HepG2 (cell line): ENCODE data around the gene SMOC1. TPM values are rescaled to one million over a fixed set of nuclear protein-coding genes. Genes with fewer than 3 reads are reported as not detected.

Source experiments
- ATF6 ChIP-seq: sonication (generic); formaldehyde crosslinking; conservative IDR thresholded peaks from 2 replicates; pipeline ENCODE4 v1.4.0; 2020; ENCODE audit warnings: missing genetic modification reagents
- BORCS8-MEF2B ChIP-seq: sonication (generic); formaldehyde crosslinking; IDR thresholded peaks from 2 replicates; pipeline ENCODE4 v1.8.0; 2022; ENCODE audit warnings: mild to moderate bottlenecking, missing genetic modification reagents
- CBX1 ChIP-seq: IDR thresholded peaks from one replicate; pipeline ENCODE4 v1.6.1; 2016; ENCODE audit warnings: antibody characterized with exemption, low read depth
- CCDC6 ChIP-seq: sonication (generic); formaldehyde crosslinking; IDR thresholded peaks from 2 replicates; pipeline ENCODE4 v1.8.1; 2022; ENCODE audit warnings: mild to moderate bottlenecking, missing genetic modification reagents, moderate library complexity
- CHD2 ChIP-seq: IDR thresholded peaks from 2 replicates; pipeline ENCODE4 v1.6.1; 2011; ENCODE audit warnings: low read depth, low read length, improper control_type of control experiment
- DR1 ChIP-seq: sonication (generic); formaldehyde crosslinking; IDR thresholded peaks from 2 replicates; pipeline ENCODE4 v1.8.0; 2021; ENCODE audit warnings: mild to moderate bottlenecking, missing genetic modification reagents, inconsistent platforms
- E2F2 ChIP-seq: sonication (generic); formaldehyde crosslinking; IDR thresholded peaks from 2 replicates; pipeline ENCODE4 v1.4.0; 2020; ENCODE audit warnings: missing genetic modification reagents, borderline replicate concordance
- GTF3A ChIP-seq: sonication (generic); formaldehyde crosslinking; conservative IDR thresholded peaks from 2 replicates; pipeline ENCODE4 v1.4.0; 2020; ENCODE audit warnings: mild to moderate bottlenecking, missing genetic modification reagents
- HES4 ChIP-seq: sonication (generic); formaldehyde crosslinking; IDR thresholded peaks from 2 replicates; pipeline ENCODE4 v1.9.0; 2021; ENCODE audit warnings: mild to moderate bottlenecking, missing genetic modification reagents, borderline replicate concordance
- HNF4G ChIP-seq, 2 experiments: sonication (generic) in 1 of 2; formaldehyde crosslinking in 1 of 2; IDR thresholded peaks; 2 replicates each; pipeline versions ENCODE4 v1.4.0 to v1.6.1; 2011 to 2020; ENCODE audit warnings: borderline replicate concordance in 2 of 2, low read depth in 2 of 2, mild to moderate bottlenecking in 2 of 2, low read length in 1 of 2, missing genetic modification reagents in 1 of 2, moderate library complexity in 1 of 2
- IKZF5 ChIP-seq: IDR thresholded peaks from 2 replicates; pipeline ENCODE4 v1.6.1; 2018; ENCODE audit warnings: missing genetic modification reagents, mild to moderate bottlenecking, missing compliant biosample characterization
- KDM5B ChIP-seq: sonication (generic); formaldehyde crosslinking; IDR thresholded peaks from 2 replicates; pipeline ENCODE4 v1.4.0; 2020; ENCODE audit warnings: missing genetic modification reagents, mild to moderate bottlenecking, borderline replicate concordance
- RFXAP ChIP-seq: sonication (generic); formaldehyde crosslinking; IDR thresholded peaks from 2 replicates; pipeline ENCODE4 v1.4.0; 2020; ENCODE audit warnings: missing genetic modification reagents, borderline replicate concordance
- SUZ12 ChIP-seq: fragments of 150-350 bp; IDR thresholded peaks from 2 replicates; pipeline ENCODE4 v1.6.1; 2014; ENCODE audit warnings: low read depth, low read length
- ZBED4 ChIP-seq: sonication (generic); formaldehyde crosslinking; IDR thresholded peaks from 2 replicates; pipeline ENCODE4 v1.4.0; 2020; ENCODE audit warnings: missing genetic modification reagents, borderline replicate concordance
- ZFP37 ChIP-seq: sonication (generic); formaldehyde crosslinking; IDR thresholded peaks from 2 replicates; pipeline ENCODE4 v1.4.0; 2020; ENCODE audit warnings: missing genetic modification reagents, borderline replicate concordance
- ZNF414 ChIP-seq: sonication (generic); formaldehyde crosslinking; IDR thresholded peaks from 2 replicates; pipeline ENCODE4 v1.5.0; 2020; ENCODE audit warnings: missing genetic modification reagents
- ZNF782 ChIP-seq: sonication (generic); formaldehyde crosslinking; IDR thresholded peaks from 2 replicates; pipeline ENCODE4 v1.4.0; 2020; ENCODE audit warnings: missing genetic modification reagents, mild to moderate bottlenecking, borderline replicate concordance
- polyA plus RNA-seq, 8 experiments: library from polyadenylated mRNA; depleted of rRNA in 3 of 8; stranded (reverse) in 7 of 8; unstranded in 1 of 8; fragments of >200 nt; fragmentation: Illumina TruSeq in 4 of 8; extraction: Trizol in 4 of 8; gene quantifications; 2 replicates each; pipeline versions ENCODE4 v1.2.1 to v1.2.3, GENCODE V29; 2011 to 2016; ENCODE audit warnings: low read depth in 4 of 8, missing spikeins in 1 of 8, mixed read lengths in 1 of 8; ENCODE audit not compliant: insufficient read depth in 1 of 8
- total RNA-seq, 5 experiments: library from RNA; depleted of rRNA; stranded (reverse); fragments of >200 nt; fragmentation: Illumina TruSeq; extraction: Trizol; gene quantifications; 2 replicates each; pipeline ENCODE4 v1.2.3, GENCODE V29; 2016; ENCODE audit warnings: low read depth in 1 of 5

The SMOC1 gene
- total and polyA plus RNA-seq, 2 of the 13 experiments (the other 11 are each of a cell fraction or from before 2014, with no cell fraction given) = 17.8 to 35.6 TPM

- 0 out of 2 replicates have a peak, but pooled peaks have one; percentile 54 for TF ChIP-seq ZNF414 (CRISPR knock-in tag)
- no peak for TF ChIP-seq SUZ12
- TF ChIP-seq BORCS8-MEF2B (CRISPR knock-in tag) = no peak
- no peak for TF ChIP-seq ZFP37
- TF ChIP-seq ZNF782 (CRISPR knock-in tag) = no peak; the same call in 1 of the 2 replicates
- peak; percentile 96; the same call in 1 of the 2 replicates for TF ChIP-seq ZBED4
- TF ChIP-seq RFXAP (CRISPR knock-in tag) = no peak
- TF ChIP-seq DR1 (CRISPR knock-in tag) = no peak
- TF ChIP-seq CCDC6 = no peak
- no peak for TF ChIP-seq CBX1
- TF ChIP-seq E2F2 = no peak
- TF ChIP-seq ATF6 (CRISPR knock-in tag) = no peak
- peak; percentile 31; the same call in 1 of the 2 replicates for TF ChIP-seq KDM5B
- TF ChIP-seq IKZF5 (CRISPR knock-in tag) = no peak
- no peak for TF ChIP-seq HNF4G (IDR thresholded peaks at IDR 0.05; ENCODE audit: borderline replicate concordance, low read depth, low read length)
- TF ChIP-seq HNF4G (CRISPR knock-in tag; IDR thresholded peaks at IDR 0.05; ENCODE audit: borderline replicate concordance, low read depth) = no peak
- no peak for TF ChIP-seq CHD2
- no peak for TF ChIP-seq GTF3A
- no peak for TF ChIP-seq HES4 (CRISPR knock-in tag)
Observed at GRCh38 chr14:69937367-69938081, 58.3 kb downstream of the SMOC1 start (continued).
